K562 (cell line): ENCODE results near the gene CNTN4. TPM values are rescaled to one million over a fixed set of nuclear protein-coding genes. Genes with fewer than 3 reads are reported as not detected.
"Not testable (repeated sequence)": the region's sequence is repeated elsewhere in the genome, so short reads cannot be mapped to it uniquely, and the experiment has no call there.

Experiments used
- ATAC-seq: fragments of 200-7000 bp; cut with Tn5 transposase; 3 replicates; pipeline ENCODE4 v1.9.1; 2020; ENCODE audit warnings: moderate library complexity
- BruUV-seq: library from RNA; stranded (reverse); fragments of 400-500 nt; replicated peaks from 2 replicates; lab custom pipeline; 2021; lab: Mats Ljungman, UMichigan
- CTCF ChIA-PET: fragments of 300-600 bp; formaldehyde crosslinking; extraction: SDS; loops from one replicate; lab custom pipeline; 2021; ENCODE audit warnings: low intra/inter-chr PET ratio; lab: Yijun Ruan, JAX
- POLR2A ChIA-PET: fragments of 300-600, 350-650 bp; sonication (Branson Sonifier 250); formaldehyde crosslinking; extraction: SDS; loops from one replicate; lab custom pipeline; 2021; ENCODE audit warnings: antibody characterized with exemption, inconsistent platforms; lab: Yijun Ruan, JAX
- DNase-seq, 4 experiments: peaks; one replicate each; pipeline versions ENCODE4 v3.0.0 to v3.0.0-alpha.2; 2011 to 2018; ENCODE audit warnings: low spot score in 3 of 4, mixed read lengths in 3 of 4; ENCODE audit errors: extremely low read depth in 1 of 4
- FAIRE-seq: peaks from 2 replicates; lab custom pipeline; 2011; peaks lifted over from hg19 to GRCh38; lab: Jason Lieb, UNC
- H2AFZ ChIP-seq: 2 replicates; pipeline ENCODE4 v1.6.0; 2011; ENCODE audit warnings: low read depth, low read length, control low read depth, inconsistent platforms
- H3K27ac ChIP-seq: fragments of 200-600 bp; 3 replicates; pipeline ENCODE4 v1.8.0; 2011; ENCODE audit warnings: low read depth, mild to moderate bottlenecking, control low read depth, inconsistent platforms, low read length, moderate library complexity, mixed read lengths; ENCODE audit errors: extremely low read depth
- H3K27me3 ChIP-seq, 2 experiments: fragments of 300-600 bp in 1 of 2; 2 replicates in 1 of 2; 3 replicates in 1 of 2; pipeline versions ENCODE4 v1.6.0 to v1.8.0; 2011; ENCODE audit warnings: inconsistent platforms in 2 of 2, low read length in 2 of 2, mild to moderate bottlenecking in 1 of 2, mixed read lengths in 1 of 2, moderate library complexity in 1 of 2; ENCODE audit not compliant: control insufficient read depth in 2 of 2, insufficient read depth in 2 of 2
- H3K36me3 ChIP-seq: fragments of 300-600 bp; 3 replicates; pipeline ENCODE4 v1.8.0; 2011; ENCODE audit warnings: mild to moderate bottlenecking, low read length, inconsistent platforms; ENCODE audit not compliant: control insufficient read depth, insufficient read depth
- H3K4me1 ChIP-seq, 2 experiments: fragments of 200-600 bp in 1 of 2; replicated peaks in 1 of 2; 2 replicates in 1 of 2; 3 replicates in 1 of 2; pipeline versions ENCODE4 v1.5.1 to v1.8.0; 2011; ENCODE audit warnings: inconsistent platforms in 2 of 2, low read length in 2 of 2, mild to moderate bottlenecking in 1 of 2, mixed read lengths in 1 of 2, moderate library complexity in 1 of 2; ENCODE audit not compliant: control insufficient read depth in 2 of 2, insufficient read depth in 2 of 2
- H3K4me2 ChIP-seq: 2 replicates; pipeline ENCODE4 v1.6.1; 2011; ENCODE audit warnings: low read length, control low read depth, inconsistent platforms, mixed read lengths; ENCODE audit not compliant: insufficient read depth
- H3K4me3 ChIP-seq: fragments of 200-600 bp; sonication (generic), shearing (Covaris generic); 2 replicates; pipeline ENCODE4 v1.5.1; 2016; ENCODE audit warnings: control low read depth, inconsistent platforms
- H3K79me2 ChIP-seq: fragments of 200-600 bp; 3 replicates; pipeline ENCODE4 v1.8.0; 2011; ENCODE audit warnings: low read length, inconsistent platforms; ENCODE audit not compliant: control insufficient read depth, insufficient read depth
- H3K9ac ChIP-seq, 2 experiments: 2 replicates each; pipeline versions ENCODE4 v1.6.0 to v1.6.1; 2011; ENCODE audit warnings: low read depth in 2 of 2, low read length in 2 of 2, control low read depth in 1 of 2, inconsistent platforms in 1 of 2, mild to moderate bottlenecking in 1 of 2, mixed read lengths in 1 of 2; ENCODE audit not compliant: insufficient read depth in 1 of 2
- H3K9me1 ChIP-seq: one replicate; pipeline ENCODE4 v1.6.0; 2011; ENCODE audit warnings: inconsistent platforms, mild to moderate bottlenecking, low read length, moderate library complexity; ENCODE audit not compliant: control insufficient read depth, insufficient read depth
- H3K9me3 ChIP-seq: replicated peaks from 2 replicates; pipeline ENCODE4 v1.5.1; 2011; ENCODE audit warnings: low read depth, low read length, inconsistent platforms; ENCODE audit not compliant: control insufficient read depth, insufficient read depth
- H4K20me1 ChIP-seq: replicated peaks from 2 replicates; pipeline ENCODE4 v1.6.1; 2011; ENCODE audit warnings: low read length, inconsistent platforms, mixed read lengths; ENCODE audit not compliant: control insufficient read depth, insufficient read depth
- ILK ChIP-seq: fragments of 450-650 bp; IDR thresholded peaks from 2 replicates; pipeline ENCODE4 v1.6.1; 2016; ENCODE audit warnings: missing genetic modification characterization, low read depth, mild to moderate bottlenecking, missing compliant biosample characterization, moderate library complexity, borderline replicate concordance
- KAT7 ChIP-seq: sonication (generic); formaldehyde crosslinking; IDR thresholded peaks from 2 replicates; pipeline ENCODE4 v1.8.0; 2022; ENCODE audit warnings: missing genetic modification reagents, mild to moderate bottlenecking, borderline replicate concordance
- KLF10 ChIP-seq: fragments of 250-450 bp; sonication (Bioruptor Pico); IDR thresholded peaks from 2 replicates; pipeline ENCODE4 v1.6.1; 2021; ENCODE audit warnings: matching md5 sums
- PCBP1 ChIP-seq: fragments of 200-400 bp; formaldehyde crosslinking; IDR thresholded peaks from 2 replicates; pipeline ENCODE4 v1.6.1; 2018; ENCODE audit warnings: mild to moderate bottlenecking, low read depth, low read length; ENCODE audit not compliant: poor library complexity, severe bottlenecking
- ZC3H11A ChIP-seq: IDR thresholded peaks from 2 replicates; pipeline ENCODE4 v1.6.1; 2012; ENCODE audit warnings: low read depth, low read length, improper control_type of control experiment
- WGBS: fragments of 100-300 bp; shearing (Covaris generic); methylation state at CpG from one replicate; pipeline ENCODE4 v1.1.6; 2016; ENCODE audit warnings: low coverage, mixed read lengths; ENCODE audit not compliant: insufficient coverage; ENCODE audit errors: missing lambda C conversion rate; 5-methylcytosine and 5-hydroxymethylcytosine counted together
- in situ Hi-C: fragments of 300-500 bp; cut with MboI; formaldehyde crosslinking; loops from 4 replicates; pipeline ENCODE4 v1.15.0; 2018; ENCODE audit warnings: inconsistent platforms, mixed read lengths
- intact Hi-C: fragments of 100-400 bp; cut with micrococcal nuclease; formaldehyde crosslinking; loops from 2 replicates; pipeline ENCODE4 v1.14.2; 2022
- polyA plus RNA-seq, 8 experiments: library from polyadenylated mRNA; depleted of rRNA in 4 of 8; stranded (reverse) in 5 of 8; unstranded in 3 of 8; fragments of >200 nt; fragmentation: Nextera tagmentation in 2 of 8; fragmentation: Illumina TruSeq in 1 of 8; extraction: Ambion mirVana in 2 of 8; extraction: Trizol in 1 of 8; gene quantifications; 2 replicates each; pipeline versions ENCODE4 v1.2.1 to v1.2.3, GENCODE V29; 2011 to 2014; ENCODE audit warnings: inconsistent platforms in 1 of 8, missing spikeins in 1 of 8
- total RNA-seq, 7 experiments: library from RNA; depleted of rRNA in 6 of 7; stranded (reverse); fragments of >200 nt in 6 of 7; fragmentation: Illumina TruSeq in 2 of 7; extraction: Trizol in 2 of 7; gene quantifications; 2 replicates each; pipeline versions ENCODE4 v1.2.1 to v1.2.3, GENCODE V29; 2011 to 2021; ENCODE audit warnings: low replicate concordance in 1 of 7
- TF ChIP-seq, protein P1 (sequence below): sonication (generic); formaldehyde crosslinking; IDR thresholded peaks from 2 replicates; pipeline ENCODE4 v1.8.1; 2023; ENCODE audit warnings: mild to moderate bottlenecking, missing genetic modification reagents

CNTN4 gene
- total and polyA plus RNA-seq, 9 of the 15 experiments (the other 6 are each of a cell fraction or from before 2014, with no cell fraction given), result not detected

DNA sequence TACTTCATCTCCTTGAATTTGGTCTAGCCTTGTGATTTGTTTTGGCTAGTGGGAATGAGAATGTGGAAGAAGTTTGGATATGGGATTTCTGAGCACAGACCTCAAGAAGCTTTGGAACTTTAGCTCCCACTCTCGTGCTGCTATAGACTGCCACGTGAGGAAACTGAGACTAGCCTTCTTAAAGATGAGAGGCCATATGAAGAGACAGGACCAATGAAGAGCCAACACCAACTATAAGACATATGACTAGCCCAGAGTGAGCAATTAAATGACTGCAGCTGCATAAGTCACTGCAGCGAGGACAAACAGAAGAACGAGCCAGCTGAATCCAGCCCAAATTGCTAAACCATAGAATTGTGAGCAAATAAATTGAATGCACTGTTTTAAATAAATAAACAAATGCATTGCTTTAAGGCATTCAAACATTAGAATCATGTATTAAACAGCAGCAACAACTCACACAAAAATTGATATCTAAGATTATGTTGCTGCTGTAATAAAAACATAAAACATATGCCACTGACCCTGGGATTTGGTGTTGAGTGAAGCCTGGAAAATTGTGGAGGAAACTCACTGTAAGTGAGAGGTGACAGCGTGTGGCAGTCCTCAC, 15.7 kb upstream of the CNTN4 start:
- ChIA-PET POLR2A (no interaction called here), CTCF (no interaction called here)
- DNase-seq, result no peak
- no peak for TF ChIP-seq KLF10 (CRISPR knock-in tag)
- TF ChIP-seq PCBP1, result no peak
- TF ChIP-seq, protein P1, sequence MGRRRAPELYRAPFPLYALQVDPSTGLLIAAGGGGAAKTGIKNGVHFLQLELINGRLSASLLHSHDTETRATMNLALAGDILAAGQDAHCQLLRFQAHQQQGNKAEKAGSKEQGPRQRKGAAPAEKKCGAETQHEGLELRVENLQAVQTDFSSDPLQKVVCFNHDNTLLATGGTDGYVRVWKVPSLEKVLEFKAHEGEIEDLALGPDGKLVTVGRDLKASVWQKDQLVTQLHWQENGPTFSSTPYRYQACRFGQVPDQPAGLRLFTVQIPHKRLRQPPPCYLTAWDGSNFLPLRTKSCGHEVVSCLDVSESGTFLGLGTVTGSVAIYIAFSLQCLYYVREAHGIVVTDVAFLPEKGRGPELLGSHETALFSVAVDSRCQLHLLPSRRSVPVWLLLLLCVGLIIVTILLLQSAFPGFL, result no peak
- TF ChIP-seq ZC3H11A, result no peak
- TF ChIP-seq ILK, result no peak
- TF ChIP-seq KAT7 (CRISPR knock-in tag), result no peak
- Histone ChIP-seq H4K20me1 (no peaks in the 10 kb centered on the region), H3K79me2 (no peaks in the 10 kb centered on the region), H3K4me2 (no peak overlapping the region), H3K27me3 (no peaks in the 10 kb centered on the region), H3K9me3 (peaks cover 6% of the 10 kb centered on the region; the same call in 1 of the 2 replicates), H3K4me3 (no peak overlapping the region), H3K4me1 (no peaks in the 10 kb centered on the region), H3K27ac (no peak overlapping the region), H3K36me3 (no peaks in the 10 kb centered on the region), H2AFZ (no peak overlapping the region), H3K9ac (no peak overlapping the region), H3K9me1 (no peaks in the 10 kb centered on the region)
- 0% methylated on average over 5 of the region's 5 CpGs for WGBS
- intact Hi-C loops (no loop called here), in situ Hi-C loops (no loop called here)
- no TSS peak for BruUV-seq
- FAIRE-seq, result no peak
- no peak for ATAC-seq

DNA sequence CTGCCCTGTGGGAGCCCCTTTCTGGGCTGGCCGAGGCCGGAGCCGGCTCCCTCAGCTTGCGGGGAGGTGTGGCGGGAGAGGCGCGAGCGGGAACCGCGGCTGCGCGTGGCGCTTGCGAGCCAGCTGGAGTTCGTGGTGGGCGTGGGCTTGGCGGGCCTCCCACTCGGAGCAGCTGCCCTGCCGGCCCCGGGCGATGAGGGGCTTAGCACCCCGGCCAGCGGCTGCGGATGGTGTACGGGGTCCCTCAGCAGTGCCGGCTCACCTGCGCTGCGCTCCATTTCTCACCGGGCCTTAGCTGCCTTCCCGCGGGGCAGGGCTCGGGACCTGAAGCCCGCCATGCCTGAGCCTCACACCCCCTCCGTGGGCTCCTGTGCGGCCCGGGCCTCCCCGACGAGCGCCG, 15.1 kb upstream of the CNTN4 start:
- 4% methylated on average over 26 of the region's 40 CpGs for WGBS
- in situ Hi-C loops, ATAC-seq, H3K27ac ChIP-seq, H3K36me3 ChIP-seq, H2AFZ ChIP-seq, intact Hi-C loops, CTCF ChIA-PET, H3K27me3 ChIP-seq, H3K4me1 ChIP-seq, H4K20me1 ChIP-seq, H3K9me1 ChIP-seq, H3K4me3 ChIP-seq, H3K9me3 ChIP-seq, FAIRE-seq, BruUV-seq, POLR2A ChIA-PET, H3K4me2 ChIP-seq, H3K79me2 ChIP-seq, H3K9ac ChIP-seq, DNase-seq: not testable (repeated sequence)
